NCI-H2081 (cell line): ENCODE measurements around the gene CLIC3.

Source experiments
- DNase-seq, 2 experiments: peaks; one replicate each; lab custom pipeline; 2025; lab: John Stamatoyannopoulos, UW

The CLIC3 gene

GRCh38 chr9:136980669-136981478 lies 15.5 kb downstream of the CLIC3 start:
- DNase-seq, result no peak

- DNase-seq, result no peak
Observed at GRCh38 chr9:136979769-136980587, 16.4 kb downstream of the CLIC3 start.

GRCh38 chr9:136978865-136979544 lies 17.4 kb downstream of the CLIC3 start:
- DNase-seq, result no peak

- DNase-seq, result peak; percentile 13 to 37
Observed at GRCh38 chr9:136978073-136978864, 18.1 kb downstream of the CLIC3 start.

- DNase-seq, result no peak
Observed at GRCh38 chr9:136977649-136978072, 18.7 kb downstream of the CLIC3 start.

GRCh38 chr9:136977223-136977622 lies 19.1 kb downstream of the CLIC3 start, which contains the start of gene PTGDS:
Gene PTGDS (plus strand): TSS chr9:136977504. CDS start chr9:136977579, 75 bp downstream.
- DNase-seq, result no peak

- DNase-seq, result no peak
Observed at GRCh38 chr9:136975644-136976043, 20.7 kb downstream of the CLIC3 start.

- DNase-seq, result no peak
Observed at GRCh38 chr9:136974817-136975535, 21.4 kb downstream of the CLIC3 start.

GRCh38 chr9:136973618-136974617 lies 22.4 kb downstream of the CLIC3 start:
- no peak for DNase-seq

GRCh38 chr9:136972743-136973142 lies 23.6 kb downstream of the CLIC3 start:
- DNase-seq, result no peak

GRCh38 chr9:136972335-136972734 lies 24.0 kb downstream of the CLIC3 start:
- DNase-seq, result no peak

GRCh38 chr9:136971746-136972145 lies 24.6 kb downstream of the CLIC3 start:
- DNase-seq, result no peak

GRCh38 chr9:136970361-136970760 lies 26.0 kb downstream of the CLIC3 start:
- DNase-seq, result no peak

- no peak for DNase-seq
Observed at GRCh38 chr9:136969774-136970173, 26.6 kb downstream of the CLIC3 start.

GRCh38 chr9:136969150-136969549 lies 27.2 kb downstream of the CLIC3 start:
- no peak for DNase-seq

GRCh38 chr9:136968333-136969127 lies 27.8 kb downstream of the CLIC3 start:
- DNase-seq, result no peak

GRCh38 chr9:136965771-136966484 lies 30.4 kb downstream of the CLIC3 start:
- DNase-seq, result no peak

- DNase-seq, result no peak
Observed at GRCh38 chr9:136964833-136965422, 31.4 kb downstream of the CLIC3 start.
